ENCODE data around the gene STIM2. TPM values are rescaled to one million over a fixed set of nuclear protein-coding genes. Genes with fewer than 3 reads are reported as not detected.

The STIM2 gene
- total and polyA plus RNA-seq, 2 of the 4 experiments (the other 2 are of a cell fraction) = 16.1 to 27.6 TPM

GRCh38 chr4:26931966-26932365, 71.3 kb downstream of the STIM2 start:
- no peak overlapping the region for H3K9ac ChIP-seq (ENCODE audit: low read depth, low read length)
- no peak for ATAC-seq (ENCODE audit: low read depth)
- no peak overlapping the region for H2BK15ac ChIP-seq (ENCODE audit: low read depth, low read length)
- H4K8ac ChIP-seq (ENCODE audit: low read depth in 2 of 2, low read length in 2 of 2) = no peak overlapping the region
- H4K20me1 ChIP-seq (ENCODE audit: insufficient read depth, low read length) = no peaks in the 10 kb centered on the region
- H2AFZ ChIP-seq (replicated peaks; ENCODE audit: low read length, poor library complexity) = no peak overlapping the region
- H3K36me3 ChIP-seq (ENCODE audit: control insufficient read depth, insufficient read depth, low read length) = no peaks in the 10 kb centered on the region
- H2BK120ac ChIP-seq (ENCODE audit: low read depth, low read length) = no peak overlapping the region
- H3K27ac ChIP-seq (ENCODE audit: insufficient read depth, low read length) = no peak overlapping the region
- dilution Hi-C loops (cut with HindIII; ENCODE audit: low sequenced_read_pairs, unreplicated experiment) (no loop called here), intact Hi-C loops (cut with micrococcal nuclease) (no loop called here), in situ Hi-C loops (cut with MboI; ENCODE audit: low sequenced_read_pairs) (no loop called here)
- H2AK9ac ChIP-seq (replicated peaks; ENCODE audit: low read depth, low read length, poor library complexity) = no peak overlapping the region
- no peak for DNase-seq
- H2BK5ac ChIP-seq (ENCODE audit: low read depth, low read length, poor library complexity, severe bottlenecking) = no peak overlapping the region
- no peaks in the 10 kb centered on the region for H3K9me3 ChIP-seq (ENCODE audit: control insufficient read depth, insufficient read depth, low read length)
- H3K23ac ChIP-seq (ENCODE audit: low read depth, low read length) = no peak overlapping the region
- ChIA-PET CTCF (no interaction called here), POLR2A (ENCODE audit: unreplicated experiment) (no interaction called here)
- H3K27me3 ChIP-seq (ENCODE audit: control insufficient read depth, insufficient read depth, low read length) = no peaks in the 10 kb centered on the region
- H2BK20ac ChIP-seq (ENCODE audit: low read depth, low read length) = no peak overlapping the region
- no peak overlapping the region for H3K56ac ChIP-seq (ENCODE audit: extremely low read depth, insufficient read depth, low read length)
- peaks cover 8 to 20% of the 10 kb centered on the region in 2 experiments; a peak in 3 of 4 replicates for H3K79me1 ChIP-seq (ENCODE audit: low read depth in 1 of 2, low read length in 2 of 2)
- H4K5ac ChIP-seq (ENCODE audit: low read depth, low read length) = no peak overlapping the region
- no peak overlapping the region for H3K4ac ChIP-seq (ENCODE audit: low read depth, low read length)
- peaks cover 4% of the 10 kb centered on the region; the same call in 1 of the 2 replicates for H3K9me1 ChIP-seq (ENCODE audit: insufficient read depth, low read length)
- no peak for TF ChIP-seq CTCF (conservative IDR thresholded peaks at IDR 0.05; ENCODE audit: low read depth, low read length)
- no peak for TF ChIP-seq ELK1 (IDR thresholded peaks at IDR 0.05; ENCODE audit: borderline replicate concordance, low read depth, low read length)
- TF ChIP-seq MXI1 (IDR thresholded peaks at IDR 0.05; ENCODE audit: borderline replicate concordance, low read depth, low read length) = no peak
- TF ChIP-seq USF2 (IDR thresholded peaks at IDR 0.05; ENCODE audit: low read depth, low read length) = no peak
- no peak for TF ChIP-seq CHD1 (IDR thresholded peaks at IDR 0.05; ENCODE audit: low read depth, low read length)
- TF ChIP-seq NFE2L2 (IDR thresholded peaks at IDR 0.05; ENCODE audit: low read depth, low read length) = no peak
- no peak for TF ChIP-seq MAFK (IDR thresholded peaks at IDR 0.05; ENCODE audit: low read depth, low read length)
- no peak for TF ChIP-seq BHLHE40 (IDR thresholded peaks at IDR 0.05; ENCODE audit: low read depth, low read length)
- no peak for TF ChIP-seq POLR2A (IDR thresholded peaks at IDR 0.05; ENCODE audit: low read depth, low read length)
- TF ChIP-seq RFX5 (IDR thresholded peaks at IDR 0.05; ENCODE audit: low read depth, low read length) = no peak
- peaks cover 4% of the 10 kb centered on the region; the same call in 1 of the 2 replicates for H3K4me1 ChIP-seq (ENCODE audit: control insufficient read depth, insufficient read depth, low read length)
- no peak overlapping the region for H3K4me2 ChIP-seq (ENCODE audit: low read depth, low read length)
- H3K18ac ChIP-seq (ENCODE audit: low read depth, low read length) = no peak overlapping the region
- H4K91ac ChIP-seq (ENCODE audit: insufficient read depth, low read depth, low read length) = no peak overlapping the region
- no peak overlapping the region for H3K4me3 ChIP-seq (ENCODE audit: insufficient read depth, low read depth, low read length)
- H3K14ac ChIP-seq (replicated peaks; ENCODE audit: low read depth, low read length) = no peak overlapping the region
- WGBS, 2 experiments (ENCODE audit: extremely low coverage in 2 of 2, insufficient read length in 1 of 2) = no CpG with 5 or more reads among the region's 3 CpGs
- no peak overlapping the region for H2AK5ac ChIP-seq (ENCODE audit: low read depth, low read length)
- BruUV-seq (replicated peaks) = no TSS peak
